Skeletal muscle cell (primary cell): ENCODE measurements around the gene FLRT1.

ENCODE experiments used
- DNase-seq: peaks from one replicate; pipeline ENCODE4 v3.0.0-alpha.2; 2010; ENCODE audit warnings: low read depth
- H3K4me3 ChIP-seq: 2 replicates; pipeline ENCODE4 v1.5.1; 2011; ENCODE audit warnings: low read depth, mild to moderate bottlenecking, control low read depth, low read length, moderate library complexity

Gene FLRT1

DNA sequence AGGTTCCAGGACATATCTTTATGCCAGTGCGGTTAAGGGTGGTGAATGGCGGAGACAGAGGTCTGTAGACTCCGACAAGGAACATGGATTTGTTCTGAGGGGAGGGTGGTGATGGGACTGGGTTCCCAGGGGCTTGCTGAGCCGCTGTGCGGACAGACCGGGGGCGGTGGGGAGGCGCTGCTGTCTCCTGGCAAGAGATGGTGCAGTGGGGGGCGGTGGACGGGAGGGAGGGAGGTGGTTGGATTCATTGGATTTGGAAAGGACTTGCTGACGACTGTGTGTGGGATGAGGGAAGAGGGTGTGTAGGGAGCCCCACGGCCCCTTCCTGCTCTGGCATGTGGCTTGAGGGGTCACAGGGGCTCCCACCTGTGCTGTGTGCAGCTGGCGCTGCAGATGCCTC is 43.2 kb downstream of the FLRT1 start:
- no peak for DNase-seq
- H3K4me3 ChIP-seq: no peak overlapping the region

DNA sequence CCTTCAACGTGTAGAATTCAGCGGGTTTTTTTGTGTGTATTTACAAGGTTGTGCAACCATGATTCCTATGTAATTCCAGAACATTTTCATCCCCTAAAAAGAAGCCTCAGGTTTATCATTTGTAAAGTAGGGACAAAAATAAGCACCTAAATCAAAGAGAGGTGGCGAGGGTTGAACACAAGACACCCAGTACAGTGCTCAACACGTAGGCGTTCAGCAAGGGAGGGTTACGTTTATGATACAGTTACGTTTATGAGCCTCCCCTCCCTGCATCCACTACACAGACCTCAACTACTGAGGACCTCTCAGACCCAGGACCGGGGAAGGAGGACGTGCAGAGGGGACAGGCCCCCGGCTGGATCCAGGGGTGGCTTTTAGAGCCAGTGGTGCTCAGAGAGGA is 44.7 kb downstream of the FLRT1 start:
- no peak overlapping the region for H3K4me3 ChIP-seq
- no peak for DNase-seq

GRCh38 chr11:64081745-64082442 is 46.2 kb downstream of the FLRT1 start:
- DNase-seq: no peak

GRCh38 chr11:64083398-64084080 is 47.8 kb downstream of the FLRT1 start:
- no peak for DNase-seq
- H3K4me3 ChIP-seq: no peak overlapping the region

More at GRCh38 chr11:64081745-64082442, 46.2 kb downstream of the FLRT1 start:
- H3K4me3 ChIP-seq: no peak overlapping the region

DNA sequence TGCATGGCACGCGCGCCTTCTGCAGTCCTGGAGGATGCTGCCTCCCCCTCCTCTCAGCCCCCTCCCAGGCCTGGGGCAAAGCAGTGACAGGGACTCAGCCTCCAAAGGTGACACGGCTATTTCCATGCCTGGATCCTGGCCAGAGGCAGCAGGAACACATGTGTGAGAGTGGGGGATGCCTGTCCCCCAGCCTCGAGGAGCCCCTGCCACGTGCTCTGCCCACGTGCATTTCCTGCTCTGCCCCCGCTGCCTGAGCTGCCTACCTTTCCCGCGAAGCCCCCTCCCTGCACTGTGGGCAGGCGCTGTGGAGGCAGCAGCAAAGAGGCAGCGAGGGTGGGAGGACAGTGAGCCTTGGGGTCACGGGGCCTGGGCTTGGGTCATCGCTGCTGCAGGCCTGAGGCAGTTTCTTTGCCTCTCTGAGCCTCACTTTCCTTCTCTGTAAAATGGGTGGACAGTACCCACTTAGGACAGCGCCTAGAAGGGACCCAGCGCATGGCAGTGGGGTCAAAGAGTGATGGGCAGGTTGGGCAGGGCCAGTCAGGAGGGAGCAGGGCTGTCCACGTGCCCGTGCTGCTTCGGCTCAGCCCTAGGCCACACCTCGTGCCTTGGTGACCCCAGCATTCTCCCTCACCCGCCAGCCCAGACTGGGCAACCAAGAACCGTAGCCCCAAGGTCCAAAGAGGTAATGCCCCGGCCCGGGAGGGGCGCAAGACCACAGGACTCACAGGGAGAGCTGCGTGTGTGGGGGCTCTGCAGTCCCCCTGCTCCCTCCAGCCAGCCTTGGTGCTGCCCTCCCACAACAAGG is 48.6 kb downstream of the FLRT1 start:
- no peak overlapping the region for H3K4me3 ChIP-seq
- no peak for DNase-seq

GRCh38 chr11:64084951-64085710 is 49.4 kb downstream of the FLRT1 start:
- no peak for DNase-seq

More at GRCh38 chr11:64084951-64085710, 49.4 kb downstream of the FLRT1 start:
- H3K4me3 ChIP-seq: no peak overlapping the region
